Kidney (tissue), 14 donors: ENCODE results near the gene OR10W1. TPM values are rescaled to one million over a fixed set of nuclear protein-coding genes. Genes with fewer than 3 reads are reported as not detected.

Experiments used
- DNase-seq, 5 donors: peaks; one replicate each; pipeline ENCODE4 v3.0.0-alpha.2; 2013 to 2020
- FAIRE-seq: peaks from 2 replicates; lab custom pipeline; 2012; peaks lifted over from hg19 to GRCh38; lab: Jason Lieb, UNC
- H3K27ac ChIP-seq, 2 donors: one replicate each; pipeline ENCODE4 v1.7.0; 2013; ENCODE audit warnings: low read depth in 2 of 2, low read length in 2 of 2, inconsistent platforms in 1 of 2
- H3K27me3 ChIP-seq: one replicate; pipeline ENCODE4 v1.7.1; 2013; ENCODE audit warnings: low read length, inconsistent platforms; ENCODE audit not compliant: control insufficient read depth, insufficient read depth
- H3K36me3 ChIP-seq, 3 donors: one replicate each; pipeline versions ENCODE4 v1.7.0 to v1.7.1; 2013; ENCODE audit warnings: low read length in 3 of 3, control low read depth in 1 of 3, inconsistent platforms in 1 of 3; ENCODE audit not compliant: insufficient read depth in 3 of 3, control insufficient read depth in 2 of 3
- H3K4me1 ChIP-seq, 3 donors: one replicate each; pipeline versions ENCODE4 v1.7.0 to v1.7.1; 2013; ENCODE audit warnings: low read length in 3 of 3, inconsistent platforms in 1 of 3, low read depth in 1 of 3; ENCODE audit not compliant: control insufficient read depth in 2 of 3, insufficient read depth in 2 of 3
- H3K4me3 ChIP-seq, 3 donors: one replicate each; pipeline versions ENCODE4 v1.7.0 to v1.8.1; 2013; ENCODE audit warnings: low read length in 3 of 3, control low read depth in 1 of 3, inconsistent platforms in 1 of 3
- H3K9ac ChIP-seq, 3 donors: one replicate each; pipeline versions ENCODE4 v1.7.0 to v1.7.1; 2013; ENCODE audit warnings: low read length in 3 of 3, control low read depth in 1 of 3, inconsistent platforms in 1 of 3
- H3K9me3 ChIP-seq, 3 donors: one replicate each; pipeline versions ENCODE4 v1.7.0 to v1.7.1; 2013; ENCODE audit warnings: low read length in 3 of 3, control low read depth in 1 of 3, inconsistent platforms in 1 of 3; ENCODE audit not compliant: control insufficient read depth in 2 of 3, insufficient read depth in 1 of 3
- intact Hi-C: fragments of 100-400 bp; cut with DNase I; formaldehyde crosslinking; loops from one replicate; pipeline ENCODE4 v1.11.1; 2022
- polyA plus RNA-seq: library from polyadenylated mRNA; stranded (reverse); fragments of 350-450 nt; fragmentation: Illumina TruSeq; extraction: RNeasy Lipid Tissue Mini Kit (QIAGEN cat#74804); gene quantifications from one replicate; pipeline ENCODE4 v1.2.3, GENCODE V29; 2014; ENCODE audit warnings: low read depth, low replicate concordance; ENCODE audit not compliant: insufficient read depth
- total RNA-seq: library from RNA; stranded (reverse); fragmentation: NEBNext Ultra II Directional; extraction: Animal tissue kit (Norgen Biotek cat#: 25700); gene quantifications from one replicate; pipeline ENCODE4 v1.2.1, GENCODE V29; 2021
- TF ChIP-seq, protein P1 (sequence below): IDR thresholded peaks from 3 replicates; pipeline ENCODE4 v1.5.1; 2012; ENCODE audit warnings: mild to moderate bottlenecking, moderate library complexity, borderline replicate concordance; ENCODE audit not compliant: insufficient read depth; ENCODE audit errors: extremely low read depth
- donor health status: control.
- donor health status: control.
- donor health status: control.
- donor health status: control.
- donor health status: control.
- donor health status: DM: yes; HTN: yes; CAD: no.
- donor health status: Normal renal cell carcinoma (clear cell type).

The OR10W1 gene
- total and polyA plus RNA-seq, 2 donors from 2014 or later = not detected

DNA sequence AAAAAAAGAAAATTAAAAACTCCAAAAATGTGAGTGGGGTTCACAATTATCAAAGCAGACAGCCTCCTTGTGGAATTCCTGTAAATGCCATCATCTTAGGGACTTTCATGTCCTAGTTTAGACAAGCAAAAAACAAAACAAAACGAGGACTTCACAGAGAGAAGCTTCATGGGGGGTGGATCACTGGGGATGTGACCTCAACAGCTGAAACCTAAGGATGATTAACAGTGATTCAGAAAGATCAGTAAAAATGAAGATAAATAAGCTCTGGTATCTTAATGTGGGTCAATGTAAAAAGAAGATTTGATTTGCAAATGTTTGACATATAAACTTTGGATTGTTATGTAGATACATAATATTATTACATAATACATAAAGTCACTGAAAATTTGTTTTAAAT, 8.1 kb upstream of the OR10W1 start:
- Histone ChIP-seq H3K27me3 (no peaks in the 10 kb centered on the region), H3K4me3 (no peak overlapping the region), H3K9ac (no peak overlapping the region), H3K4me1 (no peaks in the 10 kb centered on the region), H3K27ac (no peak overlapping the region), H3K9me3 (no peaks in the 10 kb centered on the region), H3K36me3 (no peaks in the 10 kb centered on the region)
- no peak for DNase-seq
- intact Hi-C loops = no loop called here
- no peak for FAIRE-seq
- TF ChIP-seq, protein P1, sequence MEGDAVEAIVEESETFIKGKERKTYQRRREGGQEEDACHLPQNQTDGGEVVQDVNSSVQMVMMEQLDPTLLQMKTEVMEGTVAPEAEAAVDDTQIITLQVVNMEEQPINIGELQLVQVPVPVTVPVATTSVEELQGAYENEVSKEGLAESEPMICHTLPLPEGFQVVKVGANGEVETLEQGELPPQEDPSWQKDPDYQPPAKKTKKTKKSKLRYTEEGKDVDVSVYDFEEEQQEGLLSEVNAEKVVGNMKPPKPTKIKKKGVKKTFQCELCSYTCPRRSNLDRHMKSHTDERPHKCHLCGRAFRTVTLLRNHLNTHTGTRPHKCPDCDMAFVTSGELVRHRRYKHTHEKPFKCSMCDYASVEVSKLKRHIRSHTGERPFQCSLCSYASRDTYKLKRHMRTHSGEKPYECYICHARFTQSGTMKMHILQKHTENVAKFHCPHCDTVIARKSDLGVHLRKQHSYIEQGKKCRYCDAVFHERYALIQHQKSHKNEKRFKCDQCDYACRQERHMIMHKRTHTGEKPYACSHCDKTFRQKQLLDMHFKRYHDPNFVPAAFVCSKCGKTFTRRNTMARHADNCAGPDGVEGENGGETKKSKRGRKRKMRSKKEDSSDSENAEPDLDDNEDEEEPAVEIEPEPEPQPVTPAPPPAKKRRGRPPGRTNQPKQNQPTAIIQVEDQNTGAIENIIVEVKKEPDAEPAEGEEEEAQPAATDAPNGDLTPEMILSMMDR = no peak

DNA sequence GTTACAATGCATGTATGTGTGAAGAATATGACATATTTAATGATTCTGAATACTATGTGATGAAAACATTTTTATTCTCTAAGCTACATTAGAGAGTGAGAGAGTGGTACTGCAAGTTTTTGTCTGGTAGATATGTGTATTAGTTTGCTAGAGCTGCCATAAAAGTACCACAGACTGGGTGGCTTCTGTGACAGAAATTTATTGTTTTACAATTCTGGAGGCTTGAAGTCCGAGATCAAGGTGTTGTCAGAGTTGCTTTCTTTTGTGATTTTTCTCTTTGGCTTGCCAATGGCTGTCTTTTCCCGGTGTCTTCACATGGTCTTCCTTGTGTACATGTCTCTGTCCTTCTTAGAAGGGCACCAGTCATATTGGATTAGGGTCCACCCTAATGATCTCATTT, 6.9 kb upstream of the OR10W1 start:
- Histone ChIP-seq H3K27me3 (no peaks in the 10 kb centered on the region), H3K27ac (no peak overlapping the region), H3K9ac (no peak overlapping the region), H3K4me3 (no peak overlapping the region), H3K36me3 (no peaks in the 10 kb centered on the region), H3K9me3 (no peaks in the 10 kb centered on the region), H3K4me1 (no peaks in the 10 kb centered on the region)
- DNase-seq = no peak
- intact Hi-C loops = no loop called here
- TF ChIP-seq, protein P1 = no peak
- FAIRE-seq = no peak

DNA sequence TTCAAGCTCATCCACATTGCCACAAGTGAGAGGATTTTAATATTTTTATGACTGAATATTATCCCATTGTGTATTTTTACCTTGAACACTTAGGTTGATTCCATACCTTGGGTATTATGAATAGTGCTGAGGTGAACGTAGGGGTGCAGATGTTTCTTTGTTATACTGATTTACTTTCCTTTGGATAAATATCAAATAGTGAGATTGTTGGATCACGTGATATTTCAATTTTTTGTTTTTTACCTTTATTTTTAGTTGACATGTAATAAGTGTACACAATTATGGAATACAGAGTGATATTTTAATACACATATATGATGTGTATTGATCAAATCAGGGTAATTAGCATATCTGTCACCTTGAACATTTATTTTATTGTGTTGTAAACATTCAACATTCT, 8.1 kb downstream of the OR10W1 start:
- H3K27ac ChIP-seq = no peak overlapping the region
- H3K36me3 ChIP-seq = no peaks in the 10 kb centered on the region
- FAIRE-seq (no peak), DNase-seq (no peak)
- intact Hi-C loops = no loop called here
- no peak overlapping the region for H3K4me3 ChIP-seq
- TF ChIP-seq, protein P1 = no peak
- no peak overlapping the region for H3K9ac ChIP-seq
- H3K27me3 ChIP-seq = no peaks in the 10 kb centered on the region
- H3K9me3 ChIP-seq = no peaks in the 10 kb centered on the region
- no peaks in the 10 kb centered on the region for H3K4me1 ChIP-seq

DNA sequence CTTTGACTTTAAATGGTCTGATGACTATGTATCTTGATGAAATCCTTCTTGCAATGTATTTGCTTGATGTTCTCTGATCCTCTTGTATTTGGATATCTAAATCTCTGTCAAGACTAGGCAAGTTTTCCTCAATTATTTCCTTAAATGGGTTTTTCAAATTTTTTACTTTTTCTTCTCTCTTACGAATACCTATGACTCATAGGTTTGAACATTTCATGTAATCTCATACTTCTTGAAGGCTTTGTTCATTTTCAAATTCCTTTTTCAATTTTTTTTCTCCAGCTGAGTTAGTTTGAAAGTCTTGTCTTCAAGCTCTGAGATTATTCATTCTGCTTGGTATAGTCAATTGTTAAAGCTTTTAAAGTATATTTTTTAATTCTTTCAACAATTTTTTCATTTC, 13.1 kb downstream of the OR10W1 start:
- Histone ChIP-seq H3K9me3 (peaks cover 0 to 5% (median 0%) of the 10 kb centered on the region in 3 donors), H3K4me3 (no peak overlapping the region), H3K36me3 (no peaks in the 10 kb centered on the region), H3K9ac (no peak overlapping the region), H3K4me1 (no peaks in the 10 kb centered on the region), H3K27ac (no peak overlapping the region), H3K27me3 (no peaks in the 10 kb centered on the region)
- no peak for DNase-seq
- intact Hi-C loops = no loop called here
- no peak for FAIRE-seq
- TF ChIP-seq, protein P1 = no peak
